Right lobe of liver (tissue), 6 donors: ENCODE results near the gene CCDC51. TPM values are rescaled to one million over a fixed set of nuclear protein-coding genes. Genes with fewer than 3 reads are reported as not detected.

Source experiments
- ATAC-seq, 4 donors: fragments of 200-7000 bp; cut with Tn5 transposase; one replicate each; pipeline ENCODE4 v1.9.1; 2020; ENCODE audit warnings: mild to moderate bottlenecking in 4 of 4, moderate library complexity in 4 of 4
- DNase-seq, 3 donors: peaks; one replicate each; pipeline ENCODE4 v3.0.0-alpha.2; 2020
- H3K27ac ChIP-seq, 3 donors: fragments of 200-600 bp; one replicate each; pipeline ENCODE4 v1.8.0; 2022
- H3K27me3 ChIP-seq, 2 donors: fragments of 200-600 bp; one replicate each; pipeline ENCODE4 v1.8.0; 2022
- H3K36me3 ChIP-seq, 4 donors: fragments of 200-600 bp; sonication (generic) in 1 of 4; one replicate each; pipeline versions ENCODE4 v1.5.1 to v1.8.0; 2017 to 2022; ENCODE audit warnings: control low read depth in 1 of 4
- H3K4me1 ChIP-seq, 4 donors: fragments of 200-600 bp; sonication (generic) in 1 of 4; one replicate each; pipeline versions ENCODE4 v1.5.1 to v1.8.0; 2017 to 2022; ENCODE audit warnings: control low read depth in 1 of 4
- H3K4me3 ChIP-seq, 3 donors: fragments of 200-600 bp; one replicate each; pipeline ENCODE4 v1.8.0; 2022
- H3K9me3 ChIP-seq, 4 donors: fragments of 200-600 bp; sonication (generic) in 1 of 4; one replicate each; pipeline versions ENCODE4 v1.5.1 to v1.8.0; 2017 to 2022; ENCODE audit warnings: control low read depth in 1 of 4
- CTCF ChIP-seq, 4 donors: fragments of 200-600 bp in 3 of 4; fragments of 450-650 bp in 1 of 4; IDR thresholded peaks; one replicate each; pipeline versions ENCODE4 v1.5.1 to v1.8.0; 2016 to 2022; ENCODE audit warnings: antibody characterized with exemption in 4 of 4, mild to moderate bottlenecking in 2 of 4
- POLR2A ChIP-seq: fragments of 450-650 bp; IDR thresholded peaks from one replicate; pipeline ENCODE4 v1.6.1; 2017; ENCODE audit warnings: antibody characterized with exemption, mild to moderate bottlenecking
- WGBS: methylation state at CpG from one replicate; pipeline ENCODE4 v1.1.6; 2018; ENCODE audit warnings: low coverage, low lambda C conversion rate; ENCODE audit not compliant: insufficient coverage; ENCODE audit errors: missing lambda C conversion rate; 5-methylcytosine and 5-hydroxymethylcytosine counted together
- intact Hi-C, 2 donors: fragments of 100-400 bp; cut with DNase I; formaldehyde crosslinking; loops; one replicate each; pipeline versions ENCODE4 v1.11.2 to v1.14.1; 2022
- total RNA-seq, 6 experiments: library from RNA; depleted of rRNA in 2 of 6; stranded (reverse); fragments of >200 nt in 2 of 6; fragmentation: NEBNext Ultra II Directional in 3 of 6; extraction: Animal tissue kit (Norgen Biotek cat#: 25700) in 3 of 6; gene quantifications; one replicate each; pipeline versions ENCODE4 v1.1.0 to v1.2.4, GENCODE V29; 2016 to 2023
- donor health status: DM: no; HTN: yes; CAD: no.
- donor health status: DM: no; HTN: no; CAD: no.
- donor health status: DM: no; HTN: no; CAD: no.
- donor health status: DM: no; HTN: yes; CAD: no.
- donor health status: DM: no; HTN: yes; CAD: no.

CCDC51 gene
- total RNA-seq, 6 experiments from 2014 or later, result 5.9 to 16.0 (median 8.1) TPM

DNA sequence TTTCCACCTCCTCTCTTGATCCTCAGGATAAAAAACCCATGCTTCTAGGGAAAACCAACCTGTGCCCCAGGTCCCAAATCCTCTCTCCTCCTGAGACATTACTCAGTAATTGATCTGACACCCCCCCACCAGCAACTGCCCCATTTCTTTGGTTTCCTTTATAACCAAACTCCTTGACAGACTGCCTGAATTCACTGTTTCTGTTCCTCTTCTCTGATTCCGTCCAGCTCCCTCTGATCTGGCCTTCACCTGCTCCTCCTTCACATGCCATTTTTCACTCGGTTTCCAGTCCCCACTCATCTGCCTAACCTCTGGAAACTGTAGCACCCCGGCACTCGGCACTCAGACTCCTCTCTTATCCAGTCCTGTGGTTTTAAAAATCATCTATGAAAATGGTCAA lies 2.1 kb downstream of the CCDC51 start:
- Histone ChIP-seq H3K27ac (no peak overlapping the region), H3K4me1 (peaks cover 0 to 18% (median 7%) of the 10 kb centered on the region in 4 donors), H3K9me3 (no peaks in the 10 kb centered on the region), H3K27me3 (no peaks in the 10 kb centered on the region), H3K4me3 (no peak overlapping the region), H3K36me3 (peaks cover 0 to 21% (median under 1%) of the 10 kb centered on the region in 4 donors)
- intact Hi-C loops, result loop anchor here (5.0 kb wide), 2 partner anchors 41 to 166 kb away; no protein-coding TSS in a partner anchor
- WGBS, result 86% methylated on average over 4 of the region's 4 CpGs
- TF ChIP-seq POLR2A (no peak), CTCF (IDR thresholded peaks at IDR 0.05) (no peak)
- DNase-seq, result no peak
- no peak for ATAC-seq

- peaks cover 0 to 18% (median 6%) of the 10 kb centered on the region in 4 donors for H3K4me1 ChIP-seq
- no peaks in the 10 kb centered on the region for H3K27me3 ChIP-seq
- DNase-seq, result no peak
- H3K4me3 ChIP-seq, result no peak overlapping the region
- TF ChIP-seq POLR2A, result no peak
- TF ChIP-seq CTCF (IDR thresholded peaks at IDR 0.05), result no peak
- intact Hi-C loops, result loop anchor here (5.0 kb wide), 2 partner anchors 40 to 165 kb away; no protein-coding TSS in a partner anchor
- peaks cover 0 to 19% (median 0%) of the 10 kb centered on the region in 4 donors for H3K36me3 ChIP-seq
- H3K9me3 ChIP-seq, result no peaks in the 10 kb centered on the region
- 75% methylated on average over 7 of the region's 7 CpGs for WGBS
- no peak for ATAC-seq
- H3K27ac ChIP-seq, result no peak overlapping the region
Observed at GRCh38 chr3:48436855-48437254, 3.1 kb downstream of the CCDC51 start.

GRCh38 chr3:48436477-48436787 lies 3.5 kb downstream of the CCDC51 start:
- intact Hi-C loops, result loop anchor here (5.0 kb wide), 2 partner anchors 39 to 164 kb away; no protein-coding TSS in a partner anchor
- no peak for DNase-seq

GRCh38 chr3:48435774-48436476 lies 4.0 kb downstream of the CCDC51 start:
- no peak for TF ChIP-seq POLR2A
- peak; percentile 99 to 100 (median 99) for TF ChIP-seq CTCF (IDR thresholded peaks at IDR 0.05)
- Histone ChIP-seq H3K9me3 (no peaks in the 10 kb centered on the region), H3K27ac (no peak overlapping the region), H3K36me3 (peaks cover 0 to 14% (median 0%) of the 10 kb centered on the region in 4 donors), H3K27me3 (no peaks in the 10 kb centered on the region), H3K4me1 (peaks cover 0 to 18% (median 6%) of the 10 kb centered on the region in 4 donors), H3K4me3 (no peak overlapping the region)
- DNase-seq (peak; percentile 83 to 87 (median 86)), ATAC-seq (peak; percentile 70 to 78 (median 74))
- 17% methylated on average over 6 of the region's 7 CpGs for WGBS
- intact Hi-C loops, result loop anchor here (5.0 kb wide), 2 partner anchors 39 to 164 kb away; no protein-coding TSS in a partner anchor

More at GRCh38 chr3:48436477-48436787, 3.5 kb downstream of the CCDC51 start:
- H3K9me3 ChIP-seq, result no peaks in the 10 kb centered on the region
- H3K4me1 ChIP-seq, result peaks cover 0 to 18% (median 5%) of the 10 kb centered on the region in 4 donors
- H3K36me3 ChIP-seq, result peaks cover 0 to 15% (median 0%) of the 10 kb centered on the region in 4 donors
- WGBS, result 40% methylated on average over 1 of the region's 1 CpG
- TF ChIP-seq POLR2A (no peak), CTCF (IDR thresholded peaks at IDR 0.05) (no peak)
- no peak for ATAC-seq
- H3K27ac ChIP-seq, result no peak overlapping the region
- H3K4me3 ChIP-seq, result no peak overlapping the region
- no peaks in the 10 kb centered on the region for H3K27me3 ChIP-seq
